CD4-positive, alpha-beta memory T cell (primary cell): Measurements from ENCODE around the gene NEDD1. TPM values are rescaled to one million over a fixed set of nuclear protein-coding genes. Genes with fewer than 3 reads are reported as not detected.

Experiments
- CTCF ChIA-PET: fragments of 350-600 bp; sonication (Branson Sonifier 250); formaldehyde crosslinking; loops from one replicate; lab custom pipeline; 2021; ENCODE audit warnings: inconsistent platforms; ENCODE audit not compliant: partially characterized antibody; lab: Charles Lee
- POLR2A ChIA-PET: fragments of 350-600 bp; sonication (Branson Sonifier 250); formaldehyde crosslinking; loops from one replicate; lab custom pipeline; 2021; ENCODE audit not compliant: partially characterized antibody; lab: Charles Lee
- DNase-seq, 5 donors: peaks; one replicate each; pipeline versions ENCODE4 v3.0.0 to v3.0.0-alpha.2; 2020 to 2022; ENCODE audit warnings: mixed read lengths in 1 of 5
- H3K27ac ChIP-seq: one replicate; pipeline ENCODE4 v1.7.0; 2013; ENCODE audit warnings: low read depth, low read length
- H3K27me3 ChIP-seq: 2 replicates; pipeline ENCODE4 v1.7.0; 2013; ENCODE audit warnings: mild to moderate bottlenecking, low read length, moderate library complexity; ENCODE audit not compliant: insufficient read depth
- H3K36me3 ChIP-seq: 2 replicates; pipeline ENCODE4 v1.7.0; 2013; ENCODE audit warnings: mild to moderate bottlenecking, low read length, moderate library complexity; ENCODE audit not compliant: insufficient read depth
- H3K4me1 ChIP-seq: 2 replicates; pipeline ENCODE4 v1.7.0; 2013; ENCODE audit warnings: mild to moderate bottlenecking, low read length, moderate library complexity; ENCODE audit not compliant: insufficient read depth
- H3K4me3 ChIP-seq, 2 donors: one replicate each; pipeline ENCODE4 v1.7.0; 2013; ENCODE audit warnings: low read length in 2 of 2, mild to moderate bottlenecking in 1 of 2
- H3K9me3 ChIP-seq, 2 donors: one replicate each; pipeline ENCODE4 v1.7.0; 2013; ENCODE audit warnings: low read length in 2 of 2, control low read depth in 1 of 2; ENCODE audit not compliant: control insufficient read depth in 1 of 2
- H3K27ac Mint-ChIP-seq, 7 donors: one replicate each; pipeline ENCODE4 v1.8.0; 2020 to 2021; ENCODE audit warnings: mixed read lengths in 7 of 7, mild to moderate bottlenecking in 6 of 7, inconsistent platforms in 3 of 7, moderate library complexity in 3 of 7
- H3K27me3 Mint-ChIP-seq, 2 donors: one replicate each; pipeline ENCODE4 v1.8.0; 2020 to 2021; ENCODE audit warnings: mixed read lengths in 2 of 2
- H3K36me3 Mint-ChIP-seq, 2 donors: one replicate each; pipeline ENCODE4 v1.8.0; 2020 to 2021; ENCODE audit warnings: mixed read lengths in 2 of 2, inconsistent platforms in 1 of 2, mild to moderate bottlenecking in 1 of 2
- H3K4me1 Mint-ChIP-seq, 4 donors: one replicate each; pipeline ENCODE4 v1.8.0; 2020 to 2021; ENCODE audit warnings: mixed read lengths in 4 of 4, mild to moderate bottlenecking in 1 of 4
- H3K4me3 Mint-ChIP-seq, 8 donors: one replicate each; pipeline ENCODE4 v1.8.0; 2020 to 2021; ENCODE audit warnings: mixed read lengths in 8 of 8, mild to moderate bottlenecking in 7 of 8, moderate library complexity in 6 of 8, inconsistent platforms in 3 of 8
- H3K9me3 Mint-ChIP-seq, 8 donors: one replicate each; pipeline ENCODE4 v1.8.0; 2020 to 2021; ENCODE audit warnings: mixed read lengths in 8 of 8, mild to moderate bottlenecking in 5 of 8, inconsistent platforms in 3 of 8, moderate library complexity in 1 of 8
- intact Hi-C: fragments of 100-400 bp; cut with micrococcal nuclease; formaldehyde crosslinking; loops from one replicate; pipeline ENCODE4 v1.15.1; 2023
- polyA plus RNA-seq, 2 donors: library from polyadenylated mRNA; unstranded; fragments of 300-500 nt; fragmentation: Illumina TruSeq; gene quantifications; one replicate each; pipeline ENCODE4 v1.2.3, GENCODE V29; 2021
- total RNA-seq, 2 experiments: library from RNA; stranded (reverse); gene quantifications; one replicate each; pipeline ENCODE4 v1.2.3, GENCODE V29; 2021

The NEDD1 gene
- total and polyA plus RNA-seq, 4 experiments from 2014 or later = 24.6 to 34.8 (median 31.2) TPM

- Histone ChIP-seq H3K27me3 (no peaks in the 10 kb centered on the region), H3K4me3 (no peak overlapping the region), H3K9me3 (no peaks in the 10 kb centered on the region), H3K27ac (no peak overlapping the region), H3K4me1 (no peaks in the 10 kb centered on the region), H3K36me3 (no peaks in the 10 kb centered on the region)
- Mint-ChIP-seq H3K27ac (no peak overlapping the region), H3K27me3 (peaks cover 2 to 6% of the 10 kb centered on the region in 2 donors), H3K36me3 (no peaks in the 10 kb centered on the region), H3K4me1 (no peaks in the 10 kb centered on the region), H3K9me3 (no peaks in the 10 kb centered on the region), H3K4me3 (no peak overlapping the region)
- intact Hi-C loops = no loop called here
- CTCF ChIA-PET = no interaction called here
- POLR2A ChIA-PET = no interaction called here
- no peak for DNase-seq
These were observed 23.5 kb upstream of the NEDD1 start for GRCh38 chr12:96883571-96883970.

- no peak for DNase-seq
- Histone ChIP-seq H3K36me3 (no peaks in the 10 kb centered on the region), H3K9me3 (no peaks in the 10 kb centered on the region), H3K27me3 (no peaks in the 10 kb centered on the region), H3K4me3 (no peak overlapping the region), H3K4me1 (no peaks in the 10 kb centered on the region), H3K27ac (no peak overlapping the region)
- Mint-ChIP-seq H3K4me3 (no peak overlapping the region), H3K4me1 (no peaks in the 10 kb centered on the region), H3K36me3 (no peaks in the 10 kb centered on the region), H3K27ac (no peak overlapping the region), H3K27me3 (peaks cover 13 to 16% of the 10 kb centered on the region in 2 donors), H3K9me3 (no peaks in the 10 kb centered on the region)
- intact Hi-C loops = no loop called here
- ChIA-PET CTCF (interaction anchor here (0.5 kb wide), 1 partner anchor 1464 kb away, joined by 3 read pairs; no protein-coding TSS in a partner anchor), POLR2A (no interaction called here)
These were observed 19.9 kb upstream of the NEDD1 start for GRCh38 chr12:96886998-96887677.

DNA sequence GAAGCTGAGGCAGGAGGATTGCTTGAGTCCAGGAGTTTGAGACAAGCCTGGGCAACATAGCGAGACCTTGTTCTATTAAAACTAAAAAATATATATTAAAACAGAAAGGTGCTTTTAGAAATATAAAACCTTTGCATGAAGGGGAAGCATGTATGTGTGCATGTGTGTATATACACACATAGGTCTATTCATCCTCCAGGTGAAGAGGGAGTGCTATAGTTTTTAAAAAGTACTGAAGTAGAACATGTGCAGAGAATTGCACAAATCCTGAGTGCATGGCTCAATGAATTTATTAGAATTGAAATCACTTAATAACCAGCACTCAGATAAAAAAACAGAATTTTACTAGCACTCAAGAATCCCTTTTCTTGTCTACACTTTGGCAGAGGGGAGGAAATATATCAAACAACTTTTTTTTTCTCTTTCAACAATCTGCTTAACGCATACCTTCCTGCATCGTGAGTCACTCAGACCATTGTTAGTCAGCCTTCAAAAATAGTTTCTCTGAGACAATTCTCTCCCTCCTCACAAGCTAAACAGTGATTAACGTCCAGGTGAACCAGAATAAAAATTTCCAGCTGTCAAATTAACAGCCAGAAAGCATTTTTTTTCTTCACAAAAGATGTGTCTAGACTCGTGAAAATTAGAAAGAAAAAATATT lies 17.7 kb upstream of the NEDD1 start:
- no peak for DNase-seq
- no peaks in the 10 kb centered on the region for H3K9me3 Mint-ChIP-seq
- intact Hi-C loops = no loop called here
- no peak overlapping the region for H3K27ac Mint-ChIP-seq
- H3K4me3 Mint-ChIP-seq = no peak overlapping the region
- no peaks in the 10 kb centered on the region for H3K4me1 Mint-ChIP-seq
- peaks cover 16 to 18% of the 10 kb centered on the region in 2 donors for H3K27me3 Mint-ChIP-seq
- H3K36me3 ChIP-seq = no peaks in the 10 kb centered on the region
- H3K27ac ChIP-seq = no peak overlapping the region
- POLR2A ChIA-PET = no interaction called here
- no peaks in the 10 kb centered on the region for H3K9me3 ChIP-seq
- CTCF ChIA-PET = no interaction called here
- no peak overlapping the region for H3K4me3 ChIP-seq
- no peaks in the 10 kb centered on the region for H3K36me3 Mint-ChIP-seq
- H3K27me3 ChIP-seq = no peaks in the 10 kb centered on the region
- no peaks in the 10 kb centered on the region for H3K4me1 ChIP-seq

GRCh38 chr12:96890331-96890730 lies 16.7 kb upstream of the NEDD1 start:
- Histone ChIP-seq H3K4me3 (no peak overlapping the region), H3K4me1 (no peaks in the 10 kb centered on the region), H3K36me3 (no peaks in the 10 kb centered on the region), H3K27ac (no peak overlapping the region), H3K9me3 (no peaks in the 10 kb centered on the region), H3K27me3 (no peaks in the 10 kb centered on the region)
- Mint-ChIP-seq H3K4me1 (no peaks in the 10 kb centered on the region), H3K27ac (no peak overlapping the region), H3K4me3 (no peak overlapping the region), H3K27me3 (peaks cover 16 to 20% of the 10 kb centered on the region in 2 donors), H3K9me3 (no peaks in the 10 kb centered on the region), H3K36me3 (no peaks in the 10 kb centered on the region)
- DNase-seq = no peak
- ChIA-PET POLR2A (no interaction called here), CTCF (no interaction called here)
- intact Hi-C loops = no loop called here

GRCh38 chr12:96892104-96892503 lies 15.0 kb upstream of the NEDD1 start:
- Mint-ChIP-seq H3K36me3 (no peaks in the 10 kb centered on the region), H3K4me3 (no peak overlapping the region), H3K27me3 (peaks cover 14 to 15% of the 10 kb centered on the region in 2 donors), H3K27ac (no peak overlapping the region), H3K9me3 (no peaks in the 10 kb centered on the region), H3K4me1 (no peaks in the 10 kb centered on the region)
- no peaks in the 10 kb centered on the region for H3K9me3 ChIP-seq
- intact Hi-C loops = no loop called here
- H3K4me1 ChIP-seq = no peaks in the 10 kb centered on the region
- no peaks in the 10 kb centered on the region for H3K27me3 ChIP-seq
- CTCF ChIA-PET = no interaction called here
- no peaks in the 10 kb centered on the region for H3K36me3 ChIP-seq
- no peak for DNase-seq
- POLR2A ChIA-PET = no interaction called here
- H3K4me3 ChIP-seq = no peak overlapping the region
- H3K27ac ChIP-seq = no peak overlapping the region

- intact Hi-C loops = no loop called here
- H3K4me1 Mint-ChIP-seq = no peaks in the 10 kb centered on the region
- no peaks in the 10 kb centered on the region for H3K36me3 Mint-ChIP-seq
- no peak overlapping the region for H3K4me3 Mint-ChIP-seq
- Histone ChIP-seq H3K27me3 (no peaks in the 10 kb centered on the region), H3K27ac (no peak overlapping the region), H3K4me1 (no peaks in the 10 kb centered on the region), H3K9me3 (no peaks in the 10 kb centered on the region), H3K36me3 (no peaks in the 10 kb centered on the region), H3K4me3 (no peak overlapping the region)
- H3K27ac Mint-ChIP-seq = no peak overlapping the region
- H3K9me3 Mint-ChIP-seq = no peaks in the 10 kb centered on the region
- ChIA-PET CTCF (no interaction called here), POLR2A (no interaction called here)
- peaks cover 0 to 8% of the 10 kb centered on the region in 2 donors for H3K27me3 Mint-ChIP-seq
- DNase-seq = no peak
These were observed 9.6 kb upstream of the NEDD1 start for GRCh38 chr12:96897421-96897820.

DNA sequence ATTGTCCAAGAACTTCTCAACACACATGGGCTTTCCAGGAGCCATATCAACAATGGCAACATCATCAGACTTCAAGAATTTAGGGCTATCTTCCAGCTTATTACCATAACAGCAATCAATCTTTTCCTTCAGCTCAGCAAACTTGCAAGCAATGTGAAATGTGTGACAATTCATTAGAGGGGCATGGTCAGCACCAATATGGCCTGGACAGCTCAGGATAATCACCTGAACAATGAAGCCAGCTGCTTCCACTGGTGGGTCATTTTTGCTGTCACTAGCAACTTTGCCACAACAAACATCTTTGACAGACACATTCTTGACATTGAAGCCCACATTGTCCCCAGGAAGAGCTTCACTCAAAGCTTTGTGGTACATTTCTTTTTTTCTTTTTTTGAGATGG lies 5.9 kb upstream of the NEDD1 start:
- H3K27ac ChIP-seq = no peak overlapping the region
- H3K9me3 Mint-ChIP-seq = no peaks in the 10 kb centered on the region
- ChIA-PET CTCF (no interaction called here), POLR2A (no interaction called here)
- peaks cover 3% of the 10 kb centered on the region for H3K4me1 ChIP-seq
- no peaks in the 10 kb centered on the region for H3K36me3 ChIP-seq
- no peak for DNase-seq
- no peaks in the 10 kb centered on the region for H3K9me3 ChIP-seq
- intact Hi-C loops = no loop called here
- H3K4me3 Mint-ChIP-seq = no peak overlapping the region
- no peaks in the 10 kb centered on the region for H3K36me3 Mint-ChIP-seq
- peaks cover 3% of the 10 kb centered on the region in 4 donors for H3K4me1 Mint-ChIP-seq
- H3K4me3 ChIP-seq = no peak overlapping the region
- peaks cover 0 to 2% of the 10 kb centered on the region in 2 donors for H3K27me3 Mint-ChIP-seq
- no peak overlapping the region for H3K27ac Mint-ChIP-seq
- H3K27me3 ChIP-seq = no peaks in the 10 kb centered on the region
